Stimulated activated CD4-positive, alpha-beta T cell treated with anti-CD3 and anti-CD28 coated beads, Interleukin-2, amount 100 ng/mL, for 24 hours (primary cell): ENCODE data around the gene WDPCP.
"Not testable (repeated sequence)": the region's sequence is repeated elsewhere in the genome, so short reads cannot be mapped to it uniquely, and the experiment has no call there.

Experiments
- DNase-seq, 2 donors: peaks; one replicate each; pipeline ENCODE4 v3.0.0-alpha.2; 2020

WDPCP gene

DNA sequence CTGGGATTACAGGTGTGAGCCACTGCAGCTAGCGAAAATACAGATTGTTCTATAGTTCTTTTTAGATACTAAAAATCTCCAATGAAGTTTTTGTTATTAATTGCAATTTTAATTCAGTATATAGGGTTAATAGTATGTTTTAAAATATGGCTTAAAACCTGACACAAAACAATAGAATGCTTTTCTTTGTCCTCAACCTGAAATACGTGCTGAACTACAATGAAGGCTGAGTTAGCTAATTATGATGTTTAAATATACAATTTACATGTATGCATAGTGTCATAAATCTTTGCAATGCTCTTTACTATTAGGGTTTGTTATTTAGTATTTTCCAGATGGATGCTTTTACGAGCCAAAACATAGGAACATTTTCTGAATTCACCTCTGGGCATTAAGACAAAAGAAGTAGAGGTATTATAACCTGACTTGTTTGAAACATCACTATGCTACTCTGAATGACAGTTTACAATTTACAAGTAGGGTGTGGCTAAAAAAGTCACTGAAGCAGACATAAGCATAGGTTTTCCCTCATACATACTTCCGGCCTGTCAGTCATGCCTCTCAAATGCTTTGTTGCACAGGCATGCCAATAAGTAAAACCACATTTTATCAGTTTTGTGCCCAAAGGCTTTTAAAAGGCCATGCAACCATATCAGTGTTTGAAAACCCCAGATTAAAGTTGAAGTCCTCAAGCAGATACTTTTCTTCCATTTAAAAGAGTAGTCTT, 369.3 kb downstream of the WDPCP start:
- no peak for DNase-seq

DNA sequence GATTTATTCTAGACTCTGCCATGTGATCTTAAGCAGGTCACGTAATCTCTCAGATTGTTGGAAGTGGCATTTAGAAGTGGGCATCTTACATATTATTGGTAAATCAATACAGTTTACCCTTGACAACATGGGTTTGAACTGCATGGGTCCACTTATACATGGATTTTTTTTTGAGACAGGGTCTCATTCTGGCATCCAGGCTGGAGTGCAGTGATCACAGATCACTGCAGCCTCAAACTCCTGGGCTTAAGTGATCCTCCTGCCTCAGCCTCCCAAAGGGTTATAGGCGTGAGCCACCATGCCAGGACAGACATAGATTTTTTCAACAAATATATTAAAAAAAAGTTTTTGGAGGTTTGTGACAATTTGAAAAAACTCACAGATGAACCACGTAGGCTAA, 393.0 kb downstream of the WDPCP start:
- no peak for DNase-seq

DNA sequence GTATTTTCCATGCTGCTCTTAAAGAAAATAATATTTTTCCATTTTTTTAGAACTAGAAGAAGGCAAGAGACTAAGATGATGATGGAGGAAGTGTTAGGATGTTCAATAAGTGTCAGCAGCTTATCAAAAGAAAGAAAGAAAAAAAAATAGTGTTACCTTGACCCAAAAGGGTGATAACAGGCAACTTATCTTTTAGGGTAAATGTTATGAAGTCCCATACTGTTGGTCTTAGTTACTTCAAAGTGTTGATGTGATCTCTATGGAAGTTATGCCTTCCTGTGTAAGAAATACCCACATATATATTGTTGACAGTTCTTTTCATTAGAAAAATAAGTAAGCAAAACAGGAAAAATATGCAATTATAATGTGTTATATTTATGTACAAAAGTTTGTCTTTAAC, 394.1 kb downstream of the WDPCP start:
- DNase-seq: no peak

DNA sequence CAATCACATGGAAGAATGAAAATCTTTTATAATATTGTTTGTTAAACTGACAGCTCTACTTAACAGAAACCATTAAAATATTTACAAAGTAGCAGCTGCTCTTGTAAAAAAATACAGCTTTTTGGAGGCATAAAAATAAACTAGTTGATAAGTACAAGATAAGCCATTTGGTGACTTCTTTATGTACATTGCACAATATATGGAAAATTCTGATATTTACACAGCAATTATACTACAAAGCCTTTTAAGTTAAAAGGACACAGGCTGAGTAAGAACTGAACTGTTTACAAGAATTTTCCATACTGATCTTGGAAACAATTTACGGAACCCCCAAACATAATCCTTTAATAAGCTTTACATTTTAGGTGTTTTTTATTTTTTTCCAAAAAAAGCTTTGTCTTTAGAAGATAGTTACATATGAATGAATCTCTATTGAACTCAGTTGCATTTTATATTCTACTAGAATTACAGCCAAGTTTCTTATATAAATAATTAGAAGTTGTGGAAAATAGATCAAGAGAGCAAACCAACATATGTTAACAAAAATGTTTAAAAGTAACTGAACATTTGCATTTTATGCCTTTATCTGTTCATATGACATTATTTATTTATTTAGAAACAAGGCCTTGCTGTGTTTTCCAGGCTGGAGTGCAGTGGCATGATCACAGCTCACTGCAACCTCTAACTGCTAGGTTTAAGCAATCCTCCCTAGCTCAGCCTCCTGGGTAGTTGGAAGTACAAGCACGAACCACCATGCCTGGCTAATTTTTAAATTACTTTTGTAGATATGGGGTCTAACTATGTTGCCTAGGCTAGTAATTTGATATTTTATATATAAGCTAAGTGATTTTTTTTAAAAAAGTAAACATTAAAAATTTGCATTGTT, 395.1 kb downstream of the WDPCP start:
- DNase-seq: no peak

GRCh38 chr2:63192169-63192888, 395.9 kb downstream of the WDPCP start:
- no peak for DNase-seq

DNA sequence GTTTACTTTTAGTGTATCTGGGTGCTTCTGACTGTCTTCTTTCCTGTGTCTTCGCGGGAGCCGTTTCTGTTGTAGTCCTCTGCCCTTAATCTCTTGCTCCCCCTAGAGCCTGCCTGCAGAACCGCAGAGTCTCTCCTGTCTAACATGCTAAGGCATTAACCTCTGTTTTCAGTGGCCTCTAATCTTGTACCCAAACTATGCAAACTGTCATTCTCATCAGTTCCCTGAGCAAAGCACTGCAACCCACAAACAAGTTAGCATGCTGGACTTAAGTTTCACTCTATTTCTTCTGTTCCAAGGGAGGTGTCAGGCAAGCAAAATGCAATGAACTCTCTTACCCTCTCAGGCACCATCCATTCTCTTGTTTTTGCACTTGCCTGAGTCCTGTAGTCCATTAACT, 399.3 kb downstream of the WDPCP start:
- DNase-seq: no peak

DNA sequence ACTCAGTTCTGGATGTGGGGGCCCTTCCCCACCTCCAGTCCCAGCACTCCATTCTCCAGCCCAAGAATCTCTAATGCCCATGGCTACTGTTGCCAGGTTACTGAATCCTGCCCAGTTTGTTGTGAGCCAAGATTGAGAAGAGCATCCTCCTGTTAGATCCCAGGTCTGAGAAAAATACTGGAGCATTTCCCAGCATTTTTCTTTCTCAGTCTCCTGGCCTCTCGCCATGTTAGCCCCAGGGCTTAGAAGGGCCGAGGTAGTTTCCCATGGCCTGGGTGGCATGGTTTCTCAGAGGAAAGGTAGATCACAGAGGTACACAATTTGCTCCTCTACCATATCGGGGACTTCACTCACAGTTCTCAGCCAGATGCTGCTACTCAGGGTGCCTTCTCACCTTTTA, 401.9 kb downstream of the WDPCP start:
- DNase-seq: no peak

- DNase-seq: no peak
These were observed 425.0 kb downstream of the WDPCP start for GRCh38 chr2:63163161-63163820.

DNA sequence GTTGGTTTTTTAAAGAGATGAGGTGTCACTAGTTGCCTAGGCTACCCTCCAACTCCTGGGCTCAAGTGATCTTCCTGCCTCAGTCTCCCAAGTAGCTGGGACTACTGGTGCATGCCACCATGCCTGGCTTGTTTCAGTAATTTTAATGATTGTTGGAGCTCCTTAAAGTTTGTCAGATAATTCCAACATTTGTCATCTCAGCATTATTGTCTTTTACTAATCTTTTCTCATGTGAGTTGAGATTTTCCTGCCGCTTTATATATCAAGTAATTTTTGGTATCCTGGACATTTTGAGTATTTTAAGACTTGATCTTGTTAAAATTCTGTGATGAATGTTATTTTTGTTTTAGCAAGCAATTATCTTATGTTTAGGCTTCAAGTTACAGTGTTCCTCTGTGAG, 429.0 kb downstream of the WDPCP start:
- no peak for DNase-seq

GRCh38 chr2:63136683-63137082, 451.6 kb downstream of the WDPCP start:
- DNase-seq: not testable (repeated sequence)

DNA sequence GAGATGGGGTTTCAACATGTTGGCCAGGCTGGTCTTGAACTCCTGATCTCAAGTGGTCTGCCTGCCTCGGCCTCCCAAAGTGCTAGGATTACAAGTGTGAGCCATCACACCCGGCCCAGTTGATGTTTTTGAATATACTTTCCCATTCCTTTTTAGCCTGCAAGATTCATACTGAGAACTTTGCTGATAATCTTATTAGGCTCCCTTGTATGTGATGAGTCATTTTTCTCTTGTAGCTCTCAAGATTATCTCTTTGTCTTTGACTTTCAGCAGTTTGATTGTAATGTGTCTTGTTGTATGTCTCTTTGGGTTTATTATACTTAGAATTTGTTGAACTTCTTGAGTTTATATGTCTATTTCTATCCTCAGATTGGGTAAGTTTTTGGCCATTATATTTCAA, 456.3 kb downstream of the WDPCP start:
- no peak for DNase-seq

DNA sequence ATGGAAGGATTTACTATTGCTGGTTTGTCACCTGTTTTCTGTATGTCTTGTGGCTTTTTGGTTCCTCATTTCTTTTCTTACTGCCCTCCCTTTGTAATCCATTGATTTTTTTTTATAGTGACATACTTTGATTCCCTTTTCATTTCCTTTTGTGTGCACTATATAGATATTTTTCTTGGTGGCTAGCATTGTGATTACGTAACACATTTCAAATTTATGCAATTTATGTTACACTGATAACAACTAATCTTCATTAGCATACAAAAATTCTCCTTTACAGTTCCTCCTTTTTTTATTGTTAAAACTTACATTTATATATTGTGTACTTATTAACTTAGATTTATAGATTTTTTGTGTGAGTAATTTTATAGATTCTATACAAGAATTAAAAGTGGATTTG, 457.1 kb downstream of the WDPCP start:
- DNase-seq: no peak

- DNase-seq: no peak
These were observed 460.7 kb downstream of the WDPCP start for GRCh38 chr2:63127594-63127993.

- no peak for DNase-seq
These were observed 463.4 kb downstream of the WDPCP start for GRCh38 chr2:63124850-63125249.

DNA sequence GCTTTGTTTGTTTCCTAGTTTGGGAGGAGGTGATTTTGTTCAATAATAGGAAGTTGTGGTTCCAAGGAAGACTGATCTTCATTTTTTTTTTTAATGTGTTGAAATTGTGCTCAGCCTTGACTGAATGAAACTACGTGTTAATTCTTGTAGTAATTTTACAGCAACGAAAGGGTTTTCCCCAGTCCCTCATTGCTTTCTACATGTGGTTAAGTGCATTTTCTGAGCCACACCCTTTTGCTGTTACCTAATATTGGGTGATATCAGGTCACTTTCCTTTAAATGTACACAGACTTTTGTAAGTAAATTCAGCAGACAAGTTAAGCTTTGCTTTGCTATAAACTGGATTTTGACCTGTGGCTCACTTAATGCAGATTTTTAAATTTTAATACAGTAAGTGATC, 464.1 kb downstream of the WDPCP start:
- DNase-seq: no peak

DNA sequence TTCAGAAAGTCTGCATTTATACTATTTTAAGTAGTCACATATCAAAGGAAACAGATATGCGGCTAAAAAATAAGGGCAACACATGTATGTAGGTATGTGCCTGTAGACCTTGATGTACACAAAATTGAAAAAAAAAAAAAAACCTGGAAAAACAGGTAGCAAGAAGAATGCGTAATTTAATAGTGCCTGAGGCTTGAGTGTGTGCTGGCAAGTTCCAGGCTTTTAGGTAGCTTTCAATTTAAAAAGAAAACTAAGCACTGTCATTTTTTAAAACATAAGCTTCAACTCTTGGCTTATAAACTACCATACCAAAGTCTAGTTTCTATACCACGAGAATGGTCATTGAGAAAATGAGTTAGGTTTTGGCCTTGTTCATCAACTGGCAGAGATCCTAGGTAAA, 465.4 kb downstream of the WDPCP start:
- DNase-seq: no peak

- no peak for DNase-seq
These were observed 467.0 kb downstream of the WDPCP start for GRCh38 chr2:63121055-63121834.

DNA sequence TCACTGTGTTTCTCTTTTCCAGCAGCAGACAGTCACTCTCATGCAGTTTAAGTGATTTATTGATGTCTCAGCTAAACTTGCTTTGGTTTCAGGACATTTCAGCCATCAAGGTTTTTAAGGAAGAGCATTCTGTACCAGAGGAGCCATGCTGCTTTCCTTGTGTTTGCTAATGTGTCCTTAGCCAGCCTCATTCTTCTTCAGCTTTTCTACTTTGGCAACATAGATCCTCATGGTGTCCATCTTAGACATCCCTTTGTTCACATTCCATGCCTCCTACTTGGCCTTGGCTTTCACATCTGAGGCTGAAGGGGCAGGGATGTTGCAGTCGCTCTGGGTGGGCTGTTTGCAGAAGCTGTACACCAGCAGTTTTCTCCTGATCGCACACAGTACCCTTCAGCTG, 469.5 kb downstream of the WDPCP start:
- no peak for DNase-seq

DNA sequence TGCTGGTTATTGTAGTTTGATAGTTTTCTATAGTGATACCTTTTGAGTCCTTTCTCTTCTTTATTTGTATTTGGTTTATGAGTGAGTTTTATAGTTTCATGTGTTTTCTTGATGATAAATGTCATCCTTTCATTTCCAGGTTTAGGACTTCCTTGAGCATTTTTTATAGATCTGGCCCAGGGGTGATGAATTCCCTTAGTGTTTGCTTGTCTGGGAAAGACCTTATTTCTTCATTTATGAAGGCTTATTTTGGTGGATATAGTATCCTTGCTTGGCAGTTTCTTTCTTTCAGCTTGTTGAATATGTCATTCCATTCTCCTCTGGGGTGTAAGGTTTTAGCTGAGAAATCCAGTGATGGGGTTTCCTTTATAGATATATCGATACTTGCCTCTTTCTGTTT, 483.8 kb downstream of the WDPCP start:
- DNase-seq: no peak

GRCh38 chr2:63101954-63102353, 486.3 kb downstream of the WDPCP start:
- DNase-seq: no peak

DNA sequence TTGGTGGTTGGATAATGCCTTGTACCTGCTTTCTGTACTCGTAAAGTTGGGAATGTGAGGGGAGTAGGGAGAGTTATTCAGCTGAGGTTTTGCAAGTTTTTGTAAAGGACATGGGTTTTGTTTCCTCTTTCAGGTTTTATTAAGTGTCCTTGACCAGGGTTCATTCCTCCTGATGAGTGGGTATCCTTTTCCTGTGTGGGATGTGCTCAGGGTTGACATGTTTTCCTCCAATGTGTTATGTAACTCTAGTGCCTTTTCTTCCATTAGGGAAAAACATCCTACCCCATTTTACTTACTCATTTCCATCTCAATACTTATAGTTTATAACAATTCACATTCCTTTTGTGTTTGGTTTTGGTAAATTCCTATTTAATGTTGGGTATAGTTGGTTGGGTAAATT, 489.2 kb downstream of the WDPCP start:
- no peak for DNase-seq

DNA sequence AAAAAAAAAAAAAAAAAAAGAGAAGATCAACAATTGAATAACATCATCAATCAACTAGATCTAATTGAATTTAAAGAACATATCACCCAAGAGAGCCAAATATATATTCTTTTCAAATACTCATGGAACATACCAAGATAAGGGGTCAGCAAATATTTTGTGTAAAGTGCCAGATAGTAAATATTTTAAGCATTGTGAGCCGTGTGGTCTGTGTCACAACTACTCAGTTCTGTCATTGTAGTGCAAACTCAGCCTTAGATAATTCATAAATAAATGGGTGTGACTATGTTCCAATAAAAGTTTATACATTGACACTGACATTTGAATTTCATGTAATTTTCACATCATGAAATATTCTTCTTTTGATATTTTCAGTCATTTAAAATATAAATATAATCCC, 491.8 kb downstream of the WDPCP start:
- DNase-seq: no peak
